GM12878 (cell line): ENCODE data around the gene SCNM1. TPM values are rescaled to one million over a fixed set of nuclear protein-coding genes. Genes with fewer than 3 reads are reported as not detected.

Experiments used
- ATAC-seq: fragments of 200-7000 bp; cut with Tn5 transposase; 3 replicates; pipeline ENCODE4 v1.9.1; 2020; ENCODE audit warnings: mild to moderate bottlenecking, moderate library complexity
- BruUV-seq: library from RNA; stranded (reverse); fragments of 400-500 nt; replicated peaks from 2 replicates; lab custom pipeline; 2021; lab: Mats Ljungman, UMichigan
- CTCF ChIA-PET: fragments of 300-600 bp; sonication (Branson Sonifier 250); formaldehyde crosslinking; extraction: SDS; loops from one replicate; lab custom pipeline; 2021; ENCODE audit warnings: inconsistent platforms; lab: Yijun Ruan, JAX
- POLR2A ChIA-PET: fragments of 350-600 bp; formaldehyde crosslinking; extraction: SDS; loops from one replicate; lab custom pipeline; 2021; ENCODE audit warnings: inconsistent platforms; lab: Charles Lee
- RAD21 ChIA-PET: fragments of 300-600 bp; sonication (Branson Sonifier 250); formaldehyde crosslinking; loops from one replicate; lab custom pipeline; 2023; ENCODE audit warnings: antibody characterized with exemption; ENCODE audit not compliant: unreplicated experiment; lab: Charles Lee
- SMC1A ChIA-PET: fragments of 300-600 bp; sonication (Branson Sonifier 250); formaldehyde crosslinking; loops from one replicate; lab custom pipeline; 2023; ENCODE audit not compliant: unreplicated experiment, uncharacterized antibody; lab: Charles Lee
- DNase-seq: peaks from one replicate; pipeline ENCODE4 v3.0.0-alpha.2; 2011; ENCODE audit warnings: low read depth, low spot score
- FAIRE-seq: peaks from 3 replicates; lab custom pipeline; 2011; peaks lifted over from hg19 to GRCh38; lab: Jason Lieb, UNC
- H2AFZ ChIP-seq: 2 replicates; pipeline ENCODE4 v1.6.0; 2011; ENCODE audit warnings: low read depth, low read length, control low read depth; ENCODE audit not compliant: control insufficient read depth
- H3K27ac ChIP-seq: 2 replicates; pipeline ENCODE4 v1.5.1; 2011; ENCODE audit warnings: control low read depth; ENCODE audit not compliant: control insufficient read depth, insufficient read depth
- H3K27me3 ChIP-seq, 2 experiments: replicated peaks in 1 of 2; 2 replicates each; pipeline versions ENCODE4 v1.6.0 to v1.6.1; 2011; ENCODE audit warnings: low read length in 1 of 2; ENCODE audit not compliant: control insufficient read depth in 2 of 2, insufficient read depth in 2 of 2
- H3K36me3 ChIP-seq, 2 experiments: 2 replicates each; pipeline ENCODE4 v1.5.1; 2011; ENCODE audit warnings: low read length in 1 of 2; ENCODE audit not compliant: control insufficient read depth in 2 of 2, insufficient read depth in 2 of 2
- H3K4me1 ChIP-seq: 2 replicates; pipeline ENCODE4 v1.6.1; 2011; ENCODE audit warnings: mild to moderate bottlenecking, low read length, moderate library complexity, mixed read lengths; ENCODE audit not compliant: control insufficient read depth, insufficient read depth
- H3K4me2 ChIP-seq: 2 replicates; pipeline ENCODE4 v1.6.0; 2011; ENCODE audit warnings: control low read depth; ENCODE audit not compliant: control insufficient read depth, insufficient read depth
- H3K4me3 ChIP-seq: fragments of 200-600 bp; sonication (generic); 2 replicates; pipeline ENCODE4 v1.5.1; 2016
- H3K79me2 ChIP-seq: 2 replicates; pipeline ENCODE4 v1.6.0; 2011; ENCODE audit warnings: low read length; ENCODE audit not compliant: control insufficient read depth, insufficient read depth
- H3K9ac ChIP-seq: 2 replicates; pipeline ENCODE4 v1.8.0; 2011; ENCODE audit warnings: low read length, control low read depth, mixed read lengths; ENCODE audit not compliant: control insufficient read depth, insufficient read depth
- H3K9me3 ChIP-seq: replicated peaks from 3 replicates; pipeline ENCODE4 v1.5.1; 2011; ENCODE audit warnings: mild to moderate bottlenecking, low read length; ENCODE audit not compliant: control insufficient read depth, insufficient read depth
- H4K20me1 ChIP-seq: 2 replicates; pipeline ENCODE4 v1.6.0; 2011; ENCODE audit not compliant: control insufficient read depth, insufficient read depth
- CREM ChIP-seq: IDR thresholded peaks from 2 replicates; pipeline ENCODE4 v1.6.1; 2014; ENCODE audit warnings: antibody characterized with exemption, low read depth
- FOS ChIP-seq: IDR thresholded peaks from 3 replicates; pipeline ENCODE4 v1.6.1; 2011; ENCODE audit warnings: borderline replicate concordance; ENCODE audit not compliant: insufficient read length; ENCODE audit errors: extremely low read depth
- HDAC2 ChIP-seq: fragments of 200-600 bp; sonication (generic); IDR thresholded peaks from 2 replicates; pipeline ENCODE4 v1.6.1; 2017
- MEF2A ChIP-seq: IDR thresholded peaks from 2 replicates; pipeline ENCODE4 v1.6.1; 2011; ENCODE audit warnings: low read depth, mild to moderate bottlenecking, low read length, moderate library complexity; ENCODE audit not compliant: insufficient read depth
- MTA3 ChIP-seq: IDR thresholded peaks from 2 replicates; pipeline ENCODE4 v1.6.1; 2012; ENCODE audit warnings: low read length, inconsistent platforms, borderline replicate concordance
- NFIC ChIP-seq: IDR thresholded peaks from 2 replicates; pipeline ENCODE4 v1.6.1; 2012; ENCODE audit warnings: low read depth, mild to moderate bottlenecking, inconsistent platforms, low read length, moderate library complexity
- NRF1 ChIP-seq: conservative IDR thresholded peaks from 2 replicates; pipeline ENCODE4 v1.6.1; 2011; ENCODE audit warnings: mild to moderate bottlenecking, low read depth, low read length, improper control_type of control experiment
- PKNOX1 ChIP-seq: fragments of 450-650 bp; IDR thresholded peaks from 2 replicates; pipeline ENCODE4 v1.6.1; 2016; ENCODE audit warnings: mild to moderate bottlenecking
- POLR2A ChIP-seq: IDR thresholded peaks from 2 replicates; pipeline ENCODE4 v1.6.1; 2011; ENCODE audit warnings: low read depth, mild to moderate bottlenecking, low read length
- RELA ChIP-seq: fragments of 450-650 bp; IDR thresholded peaks from 2 replicates; pipeline ENCODE4 v1.8.0; 2014; ENCODE audit warnings: borderline replicate concordance; ENCODE audit not compliant: partially characterized antibody
- SMARCA5 ChIP-seq: fragments of 450-650 bp; IDR thresholded peaks from 2 replicates; pipeline ENCODE4 v1.6.1; 2017; ENCODE audit warnings: mild to moderate bottlenecking
- SREBF1 ChIP-seq: IDR thresholded peaks from 2 replicates; pipeline ENCODE4 v1.6.1; 2012; ENCODE audit warnings: mild to moderate bottlenecking, low read length
- STAT3 ChIP-seq: IDR thresholded peaks from 2 replicates; pipeline ENCODE4 v1.6.1; 2011; ENCODE audit warnings: low read depth, low read length, improper control_type of control experiment
- SUZ12 ChIP-seq: fragments of 200-600 bp; sonication (generic); IDR thresholded peaks from one replicate; pipeline ENCODE4 v1.6.1; 2018; ENCODE audit warnings: antibody characterized with exemption, mild to moderate bottlenecking; ENCODE audit not compliant: unreplicated experiment
- YBX1 ChIP-seq: fragments of 450-650 bp; IDR thresholded peaks from 2 replicates; pipeline ENCODE4 v1.6.1; 2016; ENCODE audit warnings: antibody characterized with exemption
- WGBS: methylation state at CpG from one replicate; pipeline ENCODE4 v1.1.6; 2016; ENCODE audit warnings: low lambda C conversion rate; ENCODE audit not compliant: insufficient replicate concordance, insufficient coverage; ENCODE audit errors: missing lambda C conversion rate; 5-methylcytosine and 5-hydroxymethylcytosine counted together
- in situ Hi-C: fragments of 300-500 bp; cut with MboI; formaldehyde crosslinking; loops from 9 replicates; pipeline ENCODE4 v1.14.3; 2018; ENCODE audit warnings: mixed read lengths
- intact Hi-C: fragments of 100-400 bp; cut with micrococcal nuclease; formaldehyde crosslinking; loops from one replicate; pipeline ENCODE4 v1.14.2; 2022; ENCODE audit not compliant: unreplicated experiment
- polyA plus RNA-seq, 11 experiments: library from polyadenylated mRNA; depleted of rRNA in 4 of 11; unstranded in 6 of 11; stranded (reverse) in 5 of 11; fragments of >200 nt; fragmentation: Nextera tagmentation in 4 of 11; fragmentation: Illumina TruSeq in 1 of 11; extraction: Ambion mirVana in 4 of 11; extraction: Trizol in 1 of 11; gene quantifications; 1 replicate in 1 of 11; 2 replicates in 10 of 11; pipeline versions ENCODE4 v1.2.1 to v1.2.3, GENCODE V29; 2011 to 2016; ENCODE audit warnings: inconsistent platforms in 2 of 11, missing spikeins in 2 of 11, low read depth in 1 of 11
- total RNA-seq, 4 experiments: library from RNA; depleted of rRNA in 3 of 4; stranded (reverse); fragments of >200 nt in 3 of 4; fragmentation: Illumina TruSeq in 1 of 4; extraction: Trizol in 1 of 4; gene quantifications; 2 replicates each; pipeline versions ENCODE4 v1.2.1 to v1.2.3, GENCODE V29; 2013 to 2021
- TF ChIP-seq, protein P1 (sequence below): fragments of 450-650 bp; IDR thresholded peaks from 2 replicates; pipeline ENCODE4 v1.6.1; 2016; ENCODE audit warnings: mild to moderate bottlenecking, moderate library complexity, borderline replicate concordance
- TF ChIP-seq, protein P2 (sequence below): fragments of 150-350 bp; IDR thresholded peaks from 2 replicates; pipeline ENCODE4 v1.6.1; 2016; ENCODE audit warnings: low read depth, low read length

SCNM1 gene
- total and polyA plus RNA-seq, 10 of the 15 experiments (the other 5 are each of a cell fraction or from before 2014, with no cell fraction given) = 25.8 to 207 (median 76.9) TPM

DNA sequence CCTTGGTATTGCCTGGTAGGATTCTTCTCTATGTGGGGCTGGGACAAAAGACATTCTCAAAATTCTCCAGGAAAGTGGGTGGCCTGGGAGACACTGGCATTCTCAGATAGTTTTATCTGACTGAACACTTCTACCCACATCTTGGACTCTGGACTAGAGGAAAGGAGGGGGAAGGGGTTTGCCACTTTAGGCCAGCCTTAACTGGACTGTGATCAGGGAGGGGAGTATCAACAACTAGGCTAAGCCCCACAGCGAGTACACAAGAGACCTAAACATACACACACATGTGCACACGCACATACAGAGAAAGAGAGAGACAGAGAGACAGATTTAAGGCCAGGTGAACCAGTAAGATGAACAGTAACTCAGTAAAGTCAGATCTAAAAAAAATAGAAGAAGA lies 18.3 kb upstream of the SCNM1 start:
- no peak overlapping the region for H3K4me3 ChIP-seq
- SMC1A ChIA-PET = interaction anchor here (1.4 to 2.2 kb wide), 2 partner anchors 11 to 123 kb away, joined by 4 to 5 read pairs; no protein-coding TSS in a partner anchor
- H3K4me1 ChIP-seq = no peaks in the 10 kb centered on the region; the same call in 1 of the 2 replicates
- in situ Hi-C loops = no loop called here
- no peak overlapping the region for H2AFZ ChIP-seq
- H3K79me2 ChIP-seq = no peaks in the 10 kb centered on the region
- TF ChIP-seq NRF1 = no peak
- no peak for TF ChIP-seq SMARCA5
- TF ChIP-seq, protein P1, sequence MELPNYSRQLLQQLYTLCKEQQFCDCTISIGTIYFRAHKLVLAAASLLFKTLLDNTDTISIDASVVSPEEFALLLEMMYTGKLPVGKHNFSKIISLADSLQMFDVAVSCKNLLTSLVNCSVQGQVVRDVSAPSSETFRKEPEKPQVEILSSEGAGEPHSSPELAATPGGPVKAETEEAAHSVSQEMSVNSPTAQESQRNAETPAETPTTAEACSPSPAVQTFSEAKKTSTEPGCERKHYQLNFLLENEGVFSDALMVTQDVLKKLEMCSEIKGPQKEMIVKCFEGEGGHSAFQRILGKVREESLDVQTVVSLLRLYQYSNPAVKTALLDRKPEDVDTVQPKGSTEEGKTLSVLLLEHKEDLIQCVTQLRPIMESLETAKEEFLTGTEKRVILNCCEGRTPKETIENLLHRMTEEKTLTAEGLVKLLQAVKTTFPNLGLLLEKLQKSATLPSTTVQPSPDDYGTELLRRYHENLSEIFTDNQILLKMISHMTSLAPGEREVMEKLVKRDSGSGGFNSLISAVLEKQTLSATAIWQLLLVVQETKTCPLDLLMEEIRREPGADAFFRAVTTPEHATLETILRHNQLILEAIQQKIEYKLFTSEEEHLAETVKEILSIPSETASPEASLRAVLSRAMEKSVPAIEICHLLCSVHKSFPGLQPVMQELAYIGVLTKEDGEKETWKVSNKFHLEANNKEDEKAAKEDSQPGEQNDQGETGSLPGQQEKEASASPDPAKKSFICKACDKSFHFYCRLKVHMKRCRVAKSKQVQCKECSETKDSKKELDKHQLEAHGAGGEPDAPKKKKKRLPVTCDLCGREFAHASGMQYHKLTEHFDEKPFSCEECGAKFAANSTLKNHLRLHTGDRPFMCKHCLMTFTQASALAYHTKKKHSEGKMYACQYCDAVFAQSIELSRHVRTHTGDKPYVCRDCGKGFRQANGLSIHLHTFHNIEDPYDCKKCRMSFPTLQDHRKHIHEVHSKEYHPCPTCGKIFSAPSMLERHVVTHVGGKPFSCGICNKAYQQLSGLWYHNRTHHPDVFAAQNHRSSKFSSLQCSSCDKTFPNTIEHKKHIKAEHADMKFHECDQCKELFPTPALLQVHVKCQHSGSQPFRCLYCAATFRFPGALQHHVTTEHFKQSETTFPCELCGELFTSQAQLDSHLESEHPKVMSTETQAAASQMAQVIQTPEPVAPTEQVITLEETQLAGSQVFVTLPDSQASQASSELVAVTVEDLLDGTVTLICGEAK = no peak
- TF ChIP-seq YBX1 = no peak
- TF ChIP-seq SUZ12 = no peak
- TF ChIP-seq, protein P2, sequence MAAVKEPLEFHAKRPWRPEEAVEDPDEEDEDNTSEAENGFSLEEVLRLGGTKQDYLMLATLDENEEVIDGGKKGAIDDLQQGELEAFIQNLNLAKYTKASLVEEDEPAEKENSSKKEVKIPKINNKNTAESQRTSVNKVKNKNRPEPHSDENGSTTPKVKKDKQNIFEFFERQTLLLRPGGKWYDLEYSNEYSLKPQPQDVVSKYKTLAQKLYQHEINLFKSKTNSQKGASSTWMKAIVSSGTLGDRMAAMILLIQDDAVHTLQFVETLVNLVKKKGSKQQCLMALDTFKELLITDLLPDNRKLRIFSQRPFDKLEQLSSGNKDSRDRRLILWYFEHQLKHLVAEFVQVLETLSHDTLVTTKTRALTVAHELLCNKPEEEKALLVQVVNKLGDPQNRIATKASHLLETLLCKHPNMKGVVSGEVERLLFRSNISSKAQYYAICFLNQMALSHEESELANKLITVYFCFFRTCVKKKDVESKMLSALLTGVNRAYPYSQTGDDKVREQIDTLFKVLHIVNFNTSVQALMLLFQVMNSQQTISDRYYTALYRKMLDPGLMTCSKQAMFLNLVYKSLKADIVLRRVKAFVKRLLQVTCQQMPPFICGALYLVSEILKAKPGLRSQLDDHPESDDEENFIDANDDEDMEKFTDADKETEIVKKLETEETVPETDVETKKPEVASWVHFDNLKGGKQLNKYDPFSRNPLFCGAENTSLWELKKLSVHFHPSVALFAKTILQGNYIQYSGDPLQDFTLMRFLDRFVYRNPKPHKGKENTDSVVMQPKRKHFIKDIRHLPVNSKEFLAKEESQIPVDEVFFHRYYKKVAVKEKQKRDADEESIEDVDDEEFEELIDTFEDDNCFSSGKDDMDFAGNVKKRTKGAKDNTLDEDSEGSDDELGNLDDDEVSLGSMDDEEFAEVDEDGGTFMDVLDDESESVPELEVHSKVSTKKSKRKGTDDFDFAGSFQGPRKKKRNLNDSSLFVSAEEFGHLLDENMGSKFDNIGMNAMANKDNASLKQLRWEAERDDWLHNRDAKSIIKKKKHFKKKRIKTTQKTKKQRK = no peak
- no peak for TF ChIP-seq CREM
- TF ChIP-seq SREBF1 = no peak
- TF ChIP-seq NFIC = no peak
- no peak for TF ChIP-seq PKNOX1
- TF ChIP-seq MEF2A = no peak
- no peak for TF ChIP-seq POLR2A
- TF ChIP-seq FOS = no peak
- TF ChIP-seq MTA3 = no peak
- no peak for TF ChIP-seq RELA
- no peak for TF ChIP-seq HDAC2
- TF ChIP-seq STAT3 = no peak
- TF ChIP-seq, all 136 proteins: peak for 0
- Histone ChIP-seq H4K20me1 (no peaks in the 10 kb centered on the region; the same call in 1 of the 2 replicates), H3K27ac (no peak overlapping the region), H3K27me3 (peaks cover 0 to 8% of the 10 kb centered on the region in 2 experiments), H3K9me3 (no peaks in the 10 kb centered on the region), H3K9ac (no peak overlapping the region), H3K36me3 (no peaks in the 10 kb centered on the region), H3K4me2 (no peak overlapping the region)
- no TSS peak for BruUV-seq
- ChIA-PET RAD21 (interaction anchor here (1.4 kb wide), 2 partner anchors 9 to 104 kb away, joined by 4 to 8 read pairs; partner anchors contain the start of gene TNFAIP8L2), CTCF (interaction anchor here (1.6 to 1.8 kb wide), 2 partner anchors 9 to 48 kb away, joined by 6 to 10 read pairs; partner anchors contain the start of gene TNFAIP8L2), POLR2A (no interaction called here)
- FAIRE-seq = no peak
- intact Hi-C loops = no loop called here
- no peak for ATAC-seq
- 47% methylated on average over 2 of the region's 2 CpGs for WGBS
- DNase-seq = no peak
